HepG2 (cell line): ENCODE results near the gene ICAM5. TPM values are rescaled to one million over a fixed set of nuclear protein-coding genes. Genes with fewer than 3 reads are reported as not detected.

ENCODE experiments used
- ARID2 ChIP-seq: sonication (generic); formaldehyde crosslinking; IDR thresholded peaks from 2 replicates; pipeline ENCODE4 v1.8.1; 2022; ENCODE audit warnings: mild to moderate bottlenecking, missing genetic modification reagents, borderline replicate concordance
- ATF7 ChIP-seq, 2 experiments: fragments of 450-650 bp in 1 of 2; sonication (generic) in 1 of 2; formaldehyde crosslinking in 1 of 2; IDR thresholded peaks; 2 replicates each; pipeline versions ENCODE4 v1.4.0 to v1.6.1; 2016 to 2020; ENCODE audit warnings: antibody characterized with exemption in 1 of 2, mild to moderate bottlenecking in 1 of 2, missing genetic modification reagents in 1 of 2
- CHD4 ChIP-seq: fragments of 200-600 bp; sonication (generic); IDR thresholded peaks from 2 replicates; pipeline ENCODE4 v1.7.0; 2017; ENCODE audit warnings: mild to moderate bottlenecking, low read length, borderline replicate concordance
- ETS1 ChIP-seq: sonication (generic); formaldehyde crosslinking; IDR thresholded peaks from 2 replicates; pipeline ENCODE4 v1.4.0; 2020; ENCODE audit warnings: missing genetic modification reagents
- HMGXB3 ChIP-seq: sonication (generic); formaldehyde crosslinking; IDR thresholded peaks from 2 replicates; pipeline ENCODE4 v1.4.0; 2020; ENCODE audit warnings: missing genetic modification reagents, borderline replicate concordance
- NR0B2 ChIP-seq: sonication (generic); formaldehyde crosslinking; IDR thresholded peaks from 2 replicates; pipeline ENCODE4 v1.4.0; 2020; ENCODE audit warnings: mild to moderate bottlenecking, missing genetic modification reagents
- POLR2G ChIP-seq: fragments of 200-400 bp; formaldehyde crosslinking; IDR thresholded peaks from 2 replicates; pipeline ENCODE4 v1.6.1; 2018; ENCODE audit warnings: mild to moderate bottlenecking, low read depth, low read length, moderate library complexity
- RELA ChIP-seq: sonication (generic); formaldehyde crosslinking; IDR thresholded peaks from 2 replicates; pipeline ENCODE4 v1.4.0; 2020; ENCODE audit warnings: missing genetic modification reagents
- RNF219 ChIP-seq: sonication (generic); formaldehyde crosslinking; IDR thresholded peaks from 2 replicates; pipeline ENCODE4 v1.5.0; 2020; ENCODE audit warnings: mild to moderate bottlenecking, missing genetic modification reagents
- ZNF350 ChIP-seq: sonication (generic); formaldehyde crosslinking; IDR thresholded peaks from 2 replicates; pipeline ENCODE4 v1.4.0; 2020; ENCODE audit warnings: mild to moderate bottlenecking, low read depth, missing genetic modification reagents, borderline replicate concordance
- ZNF609 ChIP-seq: sonication (generic); formaldehyde crosslinking; IDR thresholded peaks from 2 replicates; pipeline ENCODE4 v1.4.0; 2020; ENCODE audit warnings: mild to moderate bottlenecking, missing genetic modification reagents, borderline replicate concordance
- ZNF614 ChIP-seq: IDR thresholded peaks from 2 replicates; pipeline ENCODE4 v1.6.1; 2018; ENCODE audit warnings: missing biosample characterization, missing genetic modification reagents, inconsistent platforms, borderline replicate concordance
- ZNF660 ChIP-seq: sonication (generic); formaldehyde crosslinking; IDR thresholded peaks from 2 replicates; pipeline ENCODE4 v1.5.1; 2020; ENCODE audit warnings: mild to moderate bottlenecking, low read depth, missing genetic modification reagents, borderline replicate concordance
- ZNF703 ChIP-seq: sonication (generic); formaldehyde crosslinking; IDR thresholded peaks from 2 replicates; pipeline ENCODE4 v1.5.1; 2020; ENCODE audit warnings: missing genetic modification reagents, mild to moderate bottlenecking, moderate library complexity, borderline replicate concordance
- polyA plus RNA-seq, 8 experiments: library from polyadenylated mRNA; depleted of rRNA in 3 of 8; stranded (reverse) in 7 of 8; unstranded in 1 of 8; fragments of >200 nt; fragmentation: Illumina TruSeq in 4 of 8; extraction: Trizol in 4 of 8; gene quantifications; 2 replicates each; pipeline versions ENCODE4 v1.2.1 to v1.2.3, GENCODE V29; 2011 to 2016; ENCODE audit warnings: low read depth in 4 of 8, missing spikeins in 1 of 8, mixed read lengths in 1 of 8; ENCODE audit not compliant: insufficient read depth in 1 of 8
- total RNA-seq, 5 experiments: library from RNA; depleted of rRNA; stranded (reverse); fragments of >200 nt; fragmentation: Illumina TruSeq; extraction: Trizol; gene quantifications; 2 replicates each; pipeline ENCODE4 v1.2.3, GENCODE V29; 2016; ENCODE audit warnings: low read depth in 1 of 5

Gene ICAM5
- total and polyA plus RNA-seq, 2 of the 13 experiments (the other 11 are each of a cell fraction or from before 2014, with no cell fraction given): 0.46 to 1.6 TPM

- TF ChIP-seq NR0B2 (CRISPR knock-in tag) (peak; percentile 61; the same call in 1 of the 2 replicates), RELA (no peak), ZNF660 (CRISPR knock-in tag) (no peak), ZNF614 (CRISPR knock-in tag) (no peak), ZNF350 (no peak; the same call in none of the 2 replicates), CHD4 (no peak), ATF7 (IDR thresholded peaks at IDR 0.05) (no peak), ATF7 (CRISPR knock-in tag; IDR thresholded peaks at IDR 0.05) (no peak), HMGXB3 (CRISPR knock-in tag) (no peak), ZNF703 (CRISPR knock-in tag) (no peak), ZNF609 (no peak; the same call in 1 of the 2 replicates), ETS1 (CRISPR knock-in tag) (no peak), RNF219 (CRISPR knock-in tag) (no peak), ARID2 (no peak), POLR2G (peak; percentile 74)
Measured at GRCh38 chr19:10334588-10335351, 45.0 kb downstream of the ICAM5 start (continued).
